GM20000 (cell line): Measurements from ENCODE around the gene SEMA4D.
A peak's percentile ranks its signal among the peaks of the same experiment; 100 is the strongest.

Experiments used
- DNase-seq: peaks from one replicate; pipeline ENCODE4 v3.0.0; 2012; ENCODE audit warnings: low spot score
- CTCF ChIP-seq: IDR thresholded peaks from 2 replicates; pipeline ENCODE4 v1.5.1; 2012; ENCODE audit warnings: mild to moderate bottlenecking, control low read depth; ENCODE audit errors: extremely low read depth, missing control alignments

The SEMA4D gene

GRCh38 chr9:89501311-89501898 lies 3.5 kb upstream of the SEMA4D start:
- DNase-seq, result no peak

GRCh38 chr9:89500008-89500407 lies 2.1 kb upstream of the SEMA4D start:
- DNase-seq, result no peak
- no peak for TF ChIP-seq CTCF

More at GRCh38 chr9:89501311-89501898, 3.5 kb upstream of the SEMA4D start:
- TF ChIP-seq CTCF, result no peak

GRCh38 chr9:89498852-89499480 lies 1.1 kb upstream of the SEMA4D start:
- peak; percentile 72 for DNase-seq
- TF ChIP-seq CTCF, result no peak

- no peak for TF ChIP-seq CTCF
- DNase-seq, result peak; percentile 58
Measured at GRCh38 chr9:89497257-89497963, 503 bp downstream of the SEMA4D start.

GRCh38 chr9:89496645-89497256 lies 1.2 kb downstream of the SEMA4D start:
- DNase-seq, result no peak
- TF ChIP-seq CTCF, result no peak

GRCh38 chr9:89495824-89496560 lies 1.9 kb downstream of the SEMA4D start:
- no peak for TF ChIP-seq CTCF

More at GRCh38 chr9:89495824-89496560, 1.9 kb downstream of the SEMA4D start:
- no peak for DNase-seq
